Uterus (tissue), 2 donors: Measurements from ENCODE around the gene COL4A3.

ENCODE experiments used
- POLR2A ChIP-seq, 2 donors: fragments of 450-650 bp; IDR thresholded peaks; one replicate each; pipeline ENCODE4 v1.6.1; 2016; ENCODE audit warnings: antibody characterized with exemption in 2 of 2, mild to moderate bottlenecking in 1 of 2, moderate library complexity in 1 of 2
- TF ChIP-seq, protein P1 (sequence below), 4 experiments: fragments of 200-600 bp in 2 of 4; fragments of 450-650 bp in 2 of 4; sonication (generic) in 2 of 4; IDR thresholded peaks; one replicate each; pipeline ENCODE4 v1.5.1; 2016 to 2019; ENCODE audit warnings: antibody characterized with exemption in 4 of 4, mild to moderate bottlenecking in 2 of 4, moderate library complexity in 1 of 4

DNA sequence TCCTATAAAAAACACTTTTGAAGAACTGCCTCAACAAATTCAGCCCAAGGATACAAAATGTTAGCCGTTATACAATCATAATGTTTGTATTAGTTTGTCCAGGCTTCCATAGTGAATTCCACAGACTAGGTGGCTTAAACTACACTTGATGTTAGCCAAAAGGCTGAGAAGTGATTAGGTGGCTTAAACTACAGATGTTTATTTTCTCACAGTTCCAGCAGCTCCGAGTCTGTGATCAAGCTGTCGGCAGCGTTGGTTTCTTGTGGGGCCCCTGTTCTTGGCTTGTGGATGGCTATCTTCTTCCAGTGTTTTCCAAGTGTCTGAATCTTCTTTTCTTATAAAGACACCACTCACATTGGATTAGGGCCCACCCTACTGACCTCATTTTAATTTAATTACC lies 129.1 kb downstream of the COL4A3 start:
- TF ChIP-seq, protein P1, sequence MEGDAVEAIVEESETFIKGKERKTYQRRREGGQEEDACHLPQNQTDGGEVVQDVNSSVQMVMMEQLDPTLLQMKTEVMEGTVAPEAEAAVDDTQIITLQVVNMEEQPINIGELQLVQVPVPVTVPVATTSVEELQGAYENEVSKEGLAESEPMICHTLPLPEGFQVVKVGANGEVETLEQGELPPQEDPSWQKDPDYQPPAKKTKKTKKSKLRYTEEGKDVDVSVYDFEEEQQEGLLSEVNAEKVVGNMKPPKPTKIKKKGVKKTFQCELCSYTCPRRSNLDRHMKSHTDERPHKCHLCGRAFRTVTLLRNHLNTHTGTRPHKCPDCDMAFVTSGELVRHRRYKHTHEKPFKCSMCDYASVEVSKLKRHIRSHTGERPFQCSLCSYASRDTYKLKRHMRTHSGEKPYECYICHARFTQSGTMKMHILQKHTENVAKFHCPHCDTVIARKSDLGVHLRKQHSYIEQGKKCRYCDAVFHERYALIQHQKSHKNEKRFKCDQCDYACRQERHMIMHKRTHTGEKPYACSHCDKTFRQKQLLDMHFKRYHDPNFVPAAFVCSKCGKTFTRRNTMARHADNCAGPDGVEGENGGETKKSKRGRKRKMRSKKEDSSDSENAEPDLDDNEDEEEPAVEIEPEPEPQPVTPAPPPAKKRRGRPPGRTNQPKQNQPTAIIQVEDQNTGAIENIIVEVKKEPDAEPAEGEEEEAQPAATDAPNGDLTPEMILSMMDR (IDR thresholded peaks at IDR 0.05) = no peak
- no peak for TF ChIP-seq POLR2A (IDR thresholded peaks at IDR 0.05)
